SK-N-MC (cell line): ENCODE measurements around the gene CCDC194.

Experiments
- EZH2 ChIP-seq: fragments of 200-600 bp; sonication (generic); IDR thresholded peaks from one replicate; pipeline ENCODE4 v1.6.1; 2017; ENCODE audit warnings: antibody characterized with exemption
- FOXP2 ChIP-seq: optimal IDR thresholded peaks from 2 replicates; pipeline ENCODE3; 2011; ENCODE audit warnings: mild to moderate bottlenecking, moderate library complexity; ENCODE audit not compliant: insufficient read depth; ENCODE audit errors: extremely low read length, control extremely low read depth
- POLR2AphosphoS5 ChIP-seq: IDR thresholded peaks from 2 replicates; pipeline ENCODE4 v1.6.1; 2012; ENCODE audit warnings: mild to moderate bottlenecking, low read depth, low read length, borderline replicate concordance

GRCh38 chr19:17424743-17425365 lies 30.9 kb upstream of the CCDC194 start:
- TF ChIP-seq EZH2 (no peak), POLR2AphosphoS5 (no peak), FOXP2 (no peak)
